ENCODE results near the gene CASK.

The CASK gene

DNA sequence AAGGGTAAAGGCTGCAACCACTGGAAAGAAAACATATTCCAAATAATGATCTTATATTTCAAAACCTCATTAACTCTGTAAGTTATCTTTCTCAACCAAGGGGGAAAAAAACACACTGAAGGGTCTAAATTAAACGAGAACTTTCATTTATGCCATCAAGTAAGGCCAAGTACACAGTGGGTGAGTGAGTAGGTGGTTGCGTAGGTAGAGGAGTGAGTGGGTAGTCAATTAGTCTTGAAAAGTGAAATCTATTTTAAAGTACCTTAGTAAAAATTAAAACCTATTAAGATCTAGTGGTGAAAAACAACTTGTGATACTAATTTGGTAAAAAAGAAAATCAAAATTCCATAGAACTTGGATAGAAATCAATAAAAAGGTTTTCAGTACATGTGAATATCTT, 3.5 kb downstream of the CASK start:
- H3K4me3 ChIP-seq (ENCODE audit: low read depth, low read length), result no peak overlapping the region
- H3K27me3 ChIP-seq (ENCODE audit: insufficient read depth, low read depth, severe bottlenecking), result peaks cover 10% of the 10 kb centered on the region

GRCh38 chrX:41917517-41917916, 5.8 kb downstream of the CASK start:
- H3K27ac ChIP-seq, result no peak overlapping the region
- H3K9me3 ChIP-seq (ENCODE audit: severe bottlenecking), result no peaks in the 10 kb centered on the region
- no peak for TF ChIP-seq CTCF (IDR thresholded peaks at IDR 0.05; ENCODE audit: low read depth, low read length)
- H3K27me3 ChIP-seq (ENCODE audit: insufficient read depth, low read depth, severe bottlenecking), result peaks cover 9% of the 10 kb centered on the region
- no peak overlapping the region for H3K4me3 ChIP-seq (ENCODE audit: low read depth, low read length)
- DNase-seq, result no peak
- no peaks in the 10 kb centered on the region for H3K36me3 ChIP-seq

More for the DNA sequence above, 3.5 kb downstream of the CASK start:
- Histone ChIP-seq H3K36me3 (no peaks in the 10 kb centered on the region), H3K27ac (no peak overlapping the region), H3K9me3 (ENCODE audit: severe bottlenecking) (no peaks in the 10 kb centered on the region)
- DNase-seq, result no peak
- no peak for TF ChIP-seq CTCF (IDR thresholded peaks at IDR 0.05; ENCODE audit: low read depth, low read length)

DNA sequence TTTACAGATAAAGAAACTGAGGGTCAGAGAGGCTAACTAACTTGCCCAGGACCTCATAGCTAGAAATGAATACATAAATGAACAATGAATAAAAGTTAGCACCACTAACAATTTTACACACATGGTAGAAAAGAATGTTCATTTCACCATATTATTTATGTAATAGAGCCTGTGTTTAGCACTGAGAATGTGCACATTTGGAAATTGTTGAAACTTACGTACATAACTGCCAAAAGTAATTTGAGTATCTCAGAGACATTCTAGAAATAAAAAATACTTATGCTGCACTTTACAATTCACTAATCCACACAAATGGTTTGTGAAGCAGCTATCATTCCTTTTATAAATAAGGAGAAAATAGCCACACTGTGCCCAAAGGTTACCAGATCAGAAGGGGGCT, 9.9 kb downstream of the CASK start:
- Histone ChIP-seq H3K27me3 (ENCODE audit: insufficient read depth, low read depth, severe bottlenecking) (peaks cover 3% of the 10 kb centered on the region), H3K4me3 (ENCODE audit: low read depth, low read length) (no peak overlapping the region), H3K36me3 (no peaks in the 10 kb centered on the region), H3K27ac (no peak overlapping the region), H3K9me3 (ENCODE audit: severe bottlenecking) (no peaks in the 10 kb centered on the region)
- TF ChIP-seq CTCF (IDR thresholded peaks at IDR 0.05; ENCODE audit: low read depth, low read length), result no peak
- no peak for DNase-seq

DNA sequence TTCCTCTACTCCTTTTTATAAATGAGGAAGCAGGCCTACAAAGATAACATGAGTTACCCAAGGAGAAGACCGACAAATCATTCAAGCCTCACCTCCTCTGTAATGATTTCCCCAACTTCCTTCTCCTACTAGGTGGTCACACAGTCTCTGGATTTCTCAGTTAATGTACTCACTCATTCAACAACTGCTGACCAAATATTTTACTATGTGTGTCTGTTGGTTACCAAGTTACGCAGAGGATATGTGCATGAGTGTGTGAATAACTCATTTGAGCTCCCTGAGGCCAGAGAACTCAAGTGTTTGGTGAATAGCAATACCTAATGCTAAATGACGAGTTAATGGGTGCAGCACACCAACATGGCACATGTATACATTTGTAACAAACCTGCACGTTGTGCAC, 10.4 kb downstream of the CASK start:
- DNase-seq, result no peak
- TF ChIP-seq CTCF (IDR thresholded peaks at IDR 0.05; ENCODE audit: low read depth, low read length), result no peak
- Histone ChIP-seq H3K27ac (no peak overlapping the region), H3K27me3 (ENCODE audit: insufficient read depth, low read depth, severe bottlenecking) (peaks cover 3% of the 10 kb centered on the region), H3K4me3 (ENCODE audit: low read depth, low read length) (no peak overlapping the region), H3K36me3 (no peaks in the 10 kb centered on the region), H3K9me3 (ENCODE audit: severe bottlenecking) (no peaks in the 10 kb centered on the region)

GRCh38 chrX:41909068-41909467, 14.3 kb downstream of the CASK start:
- no peak for DNase-seq
- no peaks in the 10 kb centered on the region for H3K27me3 ChIP-seq (ENCODE audit: insufficient read depth, low read depth, severe bottlenecking)
- H3K27ac ChIP-seq, result no peak overlapping the region
- no peaks in the 10 kb centered on the region for H3K36me3 ChIP-seq
- H3K9me3 ChIP-seq (ENCODE audit: severe bottlenecking), result no peaks in the 10 kb centered on the region
- TF ChIP-seq CTCF (IDR thresholded peaks at IDR 0.05; ENCODE audit: low read depth, low read length), result no peak
- H3K4me3 ChIP-seq (ENCODE audit: low read depth, low read length), result no peak overlapping the region

DNA sequence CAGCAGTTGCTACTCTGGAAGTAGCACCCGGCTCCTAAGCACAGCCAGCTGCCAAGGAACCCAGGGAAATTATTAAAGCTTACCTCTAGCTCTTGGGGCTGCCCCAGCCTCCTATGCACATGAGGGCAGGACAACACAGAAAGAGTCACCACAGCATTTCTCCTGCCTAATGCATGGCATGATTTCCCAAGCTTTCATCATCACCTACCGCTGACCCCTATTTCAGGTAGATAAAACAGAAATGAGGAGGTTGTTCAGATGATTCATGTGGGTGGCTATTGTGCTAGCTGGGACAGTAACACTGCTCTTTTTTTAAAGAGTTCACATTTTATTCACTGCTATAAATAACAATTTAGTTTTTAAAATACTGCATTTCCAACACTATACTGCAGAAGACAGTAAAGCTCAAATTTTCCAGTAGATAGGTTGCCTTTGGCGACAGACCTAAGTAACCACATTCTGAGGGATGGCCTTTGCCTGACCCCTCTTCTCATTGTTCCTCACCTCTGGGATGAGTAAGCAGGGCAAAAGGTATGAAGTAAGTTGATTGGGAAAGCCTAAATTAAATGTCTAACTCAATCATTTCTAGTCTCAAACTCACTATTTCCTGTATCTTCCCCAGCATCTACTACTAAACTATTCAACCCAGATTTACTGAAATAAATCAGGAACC, 16.7 kb downstream of the CASK start:
- H3K4me3 ChIP-seq (ENCODE audit: low read depth, low read length), result no peak overlapping the region
- TF ChIP-seq CTCF (IDR thresholded peaks at IDR 0.05; ENCODE audit: low read depth, low read length), result no peak
- no peaks in the 10 kb centered on the region for H3K9me3 ChIP-seq (ENCODE audit: severe bottlenecking)
- DNase-seq, result no peak
- H3K27me3 ChIP-seq (ENCODE audit: insufficient read depth, low read depth, severe bottlenecking), result no peaks in the 10 kb centered on the region
- H3K27ac ChIP-seq, result no peak overlapping the region
- H3K36me3 ChIP-seq, result no peaks in the 10 kb centered on the region
